Fibroblast of mammary gland (primary cell): ENCODE results near the gene UBE4A.

Source experiments
- DNase-seq: peaks from one replicate; pipeline ENCODE4 v3.0.0-alpha.2; 2010; ENCODE audit warnings: low read depth
- H3K4me3 ChIP-seq: 2 replicates; pipeline ENCODE4 v1.5.1; 2011; ENCODE audit warnings: low read depth, mild to moderate bottlenecking, low read length, moderate library complexity; ENCODE audit not compliant: control insufficient read depth
- TF ChIP-seq, protein P1 (sequence below): conservative IDR thresholded peaks from 2 replicates; pipeline ENCODE4 v1.5.1; 2011; ENCODE audit warnings: low read depth, low read length, inconsistent platforms; ENCODE audit not compliant: control insufficient read depth, insufficient read depth

Gene UBE4A

GRCh38 chr11:118343981-118344515, 15.4 kb upstream of the UBE4A start, which contains the start of gene CD3G:
TSS of gene CD3G (plus strand) at chr11:118344344. CDS start at chr11:118344424, 80 bp downstream.
- no peak within 1 kb of the TSS for H3K4me3 ChIP-seq

DNA sequence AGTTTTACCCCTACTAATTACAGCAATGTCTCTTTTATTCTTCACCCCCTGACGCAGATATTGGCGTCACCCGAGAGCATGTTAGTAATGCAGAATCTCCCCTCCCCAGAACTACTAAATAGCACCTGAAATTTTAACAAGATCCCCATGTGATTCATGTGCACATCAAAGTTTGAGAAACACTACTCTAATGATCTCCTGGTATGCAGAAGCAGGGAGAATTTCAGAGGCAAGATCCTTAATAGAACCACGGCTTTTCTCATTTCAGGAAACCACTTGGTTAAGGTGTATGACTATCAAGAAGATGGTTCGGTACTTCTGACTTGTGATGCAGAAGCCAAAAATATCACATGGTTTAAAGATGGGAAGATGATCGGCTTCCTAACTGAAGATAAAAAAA, 9.9 kb upstream of the UBE4A start:
- no peak for DNase-seq
- H3K4me3 ChIP-seq = no peak overlapping the region
- TF ChIP-seq, protein P1, sequence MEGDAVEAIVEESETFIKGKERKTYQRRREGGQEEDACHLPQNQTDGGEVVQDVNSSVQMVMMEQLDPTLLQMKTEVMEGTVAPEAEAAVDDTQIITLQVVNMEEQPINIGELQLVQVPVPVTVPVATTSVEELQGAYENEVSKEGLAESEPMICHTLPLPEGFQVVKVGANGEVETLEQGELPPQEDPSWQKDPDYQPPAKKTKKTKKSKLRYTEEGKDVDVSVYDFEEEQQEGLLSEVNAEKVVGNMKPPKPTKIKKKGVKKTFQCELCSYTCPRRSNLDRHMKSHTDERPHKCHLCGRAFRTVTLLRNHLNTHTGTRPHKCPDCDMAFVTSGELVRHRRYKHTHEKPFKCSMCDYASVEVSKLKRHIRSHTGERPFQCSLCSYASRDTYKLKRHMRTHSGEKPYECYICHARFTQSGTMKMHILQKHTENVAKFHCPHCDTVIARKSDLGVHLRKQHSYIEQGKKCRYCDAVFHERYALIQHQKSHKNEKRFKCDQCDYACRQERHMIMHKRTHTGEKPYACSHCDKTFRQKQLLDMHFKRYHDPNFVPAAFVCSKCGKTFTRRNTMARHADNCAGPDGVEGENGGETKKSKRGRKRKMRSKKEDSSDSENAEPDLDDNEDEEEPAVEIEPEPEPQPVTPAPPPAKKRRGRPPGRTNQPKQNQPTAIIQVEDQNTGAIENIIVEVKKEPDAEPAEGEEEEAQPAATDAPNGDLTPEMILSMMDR = no peak

More at GRCh38 chr11:118343981-118344515, 15.4 kb upstream of the UBE4A start, which contains the start of gene CD3G:
- TF ChIP-seq, protein P1 = no peak
- no peak for DNase-seq

GRCh38 chr11:118353084-118353710, 6.2 kb upstream of the UBE4A start:
- peak; percentile 35 for DNase-seq
- no peak overlapping the region for H3K4me3 ChIP-seq
- TF ChIP-seq, protein P1 = peak; percentile 46

GRCh38 chr11:118358071-118358470, 1.3 kb upstream of the UBE4A start:
- TF ChIP-seq, protein P1 = no peak
- no peak overlapping the region for H3K4me3 ChIP-seq
- DNase-seq = no peak

DNA sequence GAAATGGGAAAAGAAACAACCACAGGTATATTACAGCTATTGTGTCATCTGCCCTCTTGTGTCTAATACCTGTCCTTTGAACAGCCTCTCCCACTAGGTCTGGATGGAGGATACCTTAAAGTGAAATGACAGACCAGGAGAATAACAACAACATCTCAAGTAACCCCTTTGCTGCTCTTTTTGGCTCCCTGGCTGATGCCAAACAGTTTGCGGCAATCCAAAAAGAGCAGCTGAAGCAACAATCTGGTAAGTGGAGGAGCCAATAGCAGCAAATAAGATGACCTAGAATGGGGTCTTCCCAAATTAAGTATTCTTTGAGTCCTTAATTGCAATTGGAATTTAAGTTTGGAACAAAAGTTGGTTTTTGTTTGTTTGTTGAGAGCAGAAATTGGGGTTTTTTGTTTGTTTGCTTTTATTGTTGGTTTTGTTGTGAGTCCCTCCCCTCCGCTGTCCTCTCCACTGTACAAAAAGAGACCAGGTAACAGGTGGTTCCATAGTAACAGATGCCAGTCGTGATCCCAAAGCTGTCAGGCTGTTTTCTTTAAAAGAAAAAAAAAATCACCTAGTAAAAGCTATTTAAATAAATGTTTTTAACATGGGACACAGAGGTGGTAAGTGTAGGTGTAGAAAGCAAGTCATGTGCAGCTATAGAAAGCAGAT, 5.7 kb downstream of the UBE4A start:
- TF ChIP-seq, protein P1 = no peak
- DNase-seq = no peak
- H3K4me3 ChIP-seq = no peak overlapping the region

DNA sequence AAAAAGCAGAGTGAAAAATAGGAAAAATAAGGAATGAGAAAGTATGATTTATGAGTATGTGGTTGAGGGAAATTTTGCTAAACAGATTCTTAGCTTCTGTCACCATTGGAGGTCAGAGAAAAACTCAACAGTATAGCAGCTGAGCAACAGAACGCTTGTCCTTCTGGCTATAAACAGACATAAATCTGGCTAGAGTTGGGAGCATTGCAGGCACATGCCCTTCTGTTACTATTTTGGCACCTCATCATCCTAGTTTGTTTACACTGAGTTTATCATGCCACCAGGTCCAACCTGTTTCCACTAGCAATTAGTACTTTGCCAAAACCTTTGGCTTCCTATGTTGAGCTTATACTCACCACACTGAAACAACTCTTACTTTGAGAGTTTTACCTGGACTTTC, 6.9 kb downstream of the UBE4A start:
- TF ChIP-seq, protein P1 = no peak
- DNase-seq = no peak
- H3K4me3 ChIP-seq = no peak overlapping the region
